Mesenchymal stem cell (in vitro differentiated cells and primary cell): ENCODE results near the gene OR10A5. TPM values are rescaled to one million over a fixed set of nuclear protein-coding genes. Genes with fewer than 3 reads are reported as not detected.
"Not testable (repeated sequence)": the region's sequence is repeated elsewhere in the genome, so short reads cannot be mapped to it uniquely, and the experiment has no call there.

Experiments
- DNase-seq: peaks from one replicate; pipeline ENCODE4 v3.0.0-alpha.2; 2013
- H2AFZ ChIP-seq: one replicate; pipeline ENCODE4 v1.6.1; 2013; ENCODE audit warnings: low read depth, mild to moderate bottlenecking, control low read depth, inconsistent platforms, low read length, moderate library complexity
- H2AK5ac ChIP-seq: 2 replicates; pipeline ENCODE4 v1.6.1; 2013; ENCODE audit warnings: low read length, moderate library complexity, mild to moderate bottlenecking, inconsistent platforms; ENCODE audit not compliant: severe bottlenecking
- H2BK120ac ChIP-seq: one replicate; pipeline ENCODE4 v1.6.1; 2013; ENCODE audit warnings: low read depth, mild to moderate bottlenecking, inconsistent platforms, low read length, moderate library complexity
- H2BK12ac ChIP-seq, 2 experiments: one replicate each; pipeline ENCODE4 v1.6.1; 2013; ENCODE audit warnings: inconsistent platforms in 2 of 2, low read length in 2 of 2, mild to moderate bottlenecking in 2 of 2, moderate library complexity in 2 of 2, control low read depth in 1 of 2
- H2BK15ac ChIP-seq: one replicate; pipeline ENCODE4 v1.6.1; 2013; ENCODE audit warnings: mild to moderate bottlenecking, low read depth, inconsistent platforms; ENCODE audit not compliant: poor library complexity, severe bottlenecking
- H2BK5ac ChIP-seq: 2 replicates; pipeline ENCODE4 v1.6.1; 2013; ENCODE audit warnings: low read depth, mild to moderate bottlenecking, low read length, control low read depth, inconsistent platforms; ENCODE audit not compliant: poor library complexity, severe bottlenecking
- H3K14ac ChIP-seq, 2 experiments: one replicate each; pipeline ENCODE4 v1.6.1; 2013; ENCODE audit warnings: inconsistent platforms in 2 of 2, low read length in 2 of 2, control low read depth in 1 of 2, mild to moderate bottlenecking in 1 of 2, moderate library complexity in 1 of 2
- H3K18ac ChIP-seq, 2 experiments: one replicate each; pipeline ENCODE4 v1.6.1; 2013; ENCODE audit warnings: inconsistent platforms in 2 of 2, low read length in 2 of 2, control low read depth in 1 of 2, low read depth in 1 of 2, mild to moderate bottlenecking in 1 of 2
- H3K23ac ChIP-seq, 2 experiments: one replicate each; pipeline ENCODE4 v1.6.1; 2013; ENCODE audit warnings: inconsistent platforms in 2 of 2, low read length in 2 of 2, mild to moderate bottlenecking in 2 of 2, moderate library complexity in 2 of 2, control low read depth in 1 of 2
- H3K27ac ChIP-seq: 2 replicates; pipeline ENCODE4 v1.5.1; 2013; ENCODE audit warnings: mild to moderate bottlenecking, moderate library complexity, low read length, control low read depth, inconsistent platforms; ENCODE audit not compliant: poor library complexity, severe bottlenecking
- H3K27me3 ChIP-seq, 2 experiments: 2 replicates each; pipeline versions ENCODE4 v1.6.1 to v1.7.0; 2013; ENCODE audit warnings: low read length in 2 of 2, mild to moderate bottlenecking in 2 of 2, moderate library complexity in 2 of 2, control low read depth in 1 of 2, inconsistent platforms in 1 of 2; ENCODE audit not compliant: control insufficient read depth in 1 of 2, insufficient read depth in 1 of 2
- H3K36me3 ChIP-seq, 2 experiments: 2 replicates each; pipeline versions ENCODE4 v1.6.1 to v1.7.0; 2013; ENCODE audit warnings: low read length in 2 of 2, control low read depth in 1 of 2, inconsistent platforms in 1 of 2, low read depth in 1 of 2, mild to moderate bottlenecking in 1 of 2; ENCODE audit not compliant: insufficient read depth in 2 of 2, control insufficient read depth in 1 of 2
- H3K4ac ChIP-seq, 2 experiments: one replicate each; pipeline ENCODE4 v1.6.1; 2013; ENCODE audit warnings: inconsistent platforms in 2 of 2, low read length in 2 of 2, mild to moderate bottlenecking in 2 of 2, moderate library complexity in 2 of 2, control low read depth in 1 of 2, low read depth in 1 of 2
- H3K4me1 ChIP-seq: 2 replicates; pipeline ENCODE4 v1.6.1; 2013; ENCODE audit warnings: low read depth, low read length, control low read depth; ENCODE audit not compliant: control insufficient read depth, insufficient read depth
- H3K4me2 ChIP-seq: 2 replicates; pipeline ENCODE4 v1.6.1; 2013; ENCODE audit warnings: low read length, mild to moderate bottlenecking, inconsistent platforms; ENCODE audit not compliant: poor library complexity, severe bottlenecking
- H3K4me3 ChIP-seq, 2 experiments: 2 replicates each; pipeline versions ENCODE4 v1.5.1 to v1.7.0; 2013; ENCODE audit warnings: low read length in 2 of 2, mild to moderate bottlenecking in 2 of 2, control low read depth in 1 of 2, low read depth in 1 of 2; ENCODE audit not compliant: insufficient read depth in 1 of 2
- H3K79me1 ChIP-seq: replicated peaks from 2 replicates; pipeline ENCODE4 v1.6.1; 2013; ENCODE audit warnings: mild to moderate bottlenecking, control low read depth, low read length, inconsistent platforms; ENCODE audit not compliant: poor library complexity, severe bottlenecking
- H3K9ac ChIP-seq: 2 replicates; pipeline ENCODE4 v1.7.0; 2013; ENCODE audit warnings: mild to moderate bottlenecking, low read length, moderate library complexity
- H3K9me3 ChIP-seq: 2 replicates; pipeline ENCODE4 v1.7.0; 2013; ENCODE audit warnings: mild to moderate bottlenecking, low read length; ENCODE audit not compliant: control insufficient read depth
- H4K8ac ChIP-seq: one replicate; pipeline ENCODE4 v1.6.1; 2013; ENCODE audit warnings: inconsistent platforms, mild to moderate bottlenecking, low read length, moderate library complexity
- H4K91ac ChIP-seq: one replicate; pipeline ENCODE4 v1.6.1; 2013; ENCODE audit warnings: mild to moderate bottlenecking, low read length, inconsistent platforms
- WGBS: methylation state at CpG from one replicate; pipeline ENCODE4 v1.1.7; 2013; ENCODE audit warnings: mixed read lengths; 5-methylcytosine and 5-hydroxymethylcytosine counted together
- polyA plus RNA-seq, 2 experiments: library from polyadenylated mRNA; stranded (reverse); fragments of 200-250 nt; gene quantifications; one replicate each; pipeline ENCODE4 v1.2.3, GENCODE V29; 2013

Gene OR10A5
- polyA plus RNA-seq (2013, experiment 1 of 2) = not detected
- polyA plus RNA-seq (2013, experiment 2 of 2) = not detected

- no peak within 1 kb of the TSS for H4K8ac ChIP-seq
- no peaks in the 10 kb centered on the region for H3K27me3 ChIP-seq
- no peak within 1 kb of the TSS for H4K91ac ChIP-seq
- no peaks in the 10 kb centered on the region for H3K4me1 ChIP-seq
- no peak within 1 kb of the TSS for H3K4me2 ChIP-seq
- no peak within 1 kb of the TSS for H2BK12ac ChIP-seq
- no peak within 1 kb of the TSS for H3K9ac ChIP-seq
- no peak within 1 kb of the TSS for H2BK15ac ChIP-seq
- no peaks in the 10 kb centered on the region for H3K79me1 ChIP-seq
- no peak within 1 kb of the TSS for H2BK120ac ChIP-seq
- H3K9me3 ChIP-seq = peaks cover 15% of the 10 kb centered on the region
- WGBS = 73% methylated on average over 2 of the region's 3 CpGs
- H3K27ac ChIP-seq = no peak within 1 kb of the TSS
- H3K4ac ChIP-seq = no peak within 1 kb of the TSS
- no peak within 1 kb of the TSS for H3K23ac ChIP-seq
- H3K4me3 ChIP-seq = no peak within 1 kb of the TSS
- H2AK5ac ChIP-seq = no peak within 1 kb of the TSS
- no peak within 1 kb of the TSS for H2BK5ac ChIP-seq
- DNase-seq = no peak
- H3K18ac ChIP-seq = no peak within 1 kb of the TSS
- H2AFZ ChIP-seq = no peak within 1 kb of the TSS
- H3K14ac ChIP-seq = no peak within 1 kb of the TSS
- no peaks in the 10 kb centered on the region for H3K36me3 ChIP-seq
Observed at GRCh38 chr11:6845383-6845782, at the start of gene OR10A5. Gene OR10A5, plus strand, starts transcription at chr11:6845683. Its CDS starts 0 bp downstream, at chr11:6845683.

DNA sequence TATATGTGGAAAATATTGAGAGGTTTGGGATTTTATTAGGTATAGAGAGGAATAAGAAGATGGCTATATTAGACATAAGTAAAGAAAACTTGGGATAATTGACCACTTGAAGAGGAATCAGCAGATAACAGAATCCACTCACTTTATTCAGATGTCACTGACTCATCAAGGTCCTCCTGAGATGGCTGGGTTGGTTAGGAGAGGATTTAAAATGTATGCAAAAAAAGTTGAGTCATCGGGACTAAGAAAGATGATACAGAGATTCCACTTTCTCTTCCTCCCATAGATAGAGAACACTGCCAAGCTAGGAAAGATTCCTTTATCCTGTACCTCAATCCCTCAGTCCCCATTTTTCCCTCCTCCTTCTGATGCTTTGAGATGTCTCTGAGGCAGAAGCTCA, 46.1 kb upstream of the OR10A5 start, which contains the start of gene OR6A2:
Gene OR6A2 (minus strand): TSS at position 288 of the 400 bp plus-strand sequence. CDS start 3,981 bp downstream, outside the sequence.
- H3K18ac ChIP-seq = no peak within 1 kb of the TSS
- H3K4me3 ChIP-seq = no peak within 1 kb of the TSS

GRCh38 chr11:6801075-6801474, 44.4 kb upstream of the OR10A5 start:
- H3K79me1 ChIP-seq, H3K4me1 ChIP-seq, H2AFZ ChIP-seq, H2AK5ac ChIP-seq, H3K4me2 ChIP-seq, DNase-seq, H3K27me3 ChIP-seq, H3K4me3 ChIP-seq, H2BK5ac ChIP-seq, H2BK120ac ChIP-seq, H3K9me3 ChIP-seq, H3K36me3 ChIP-seq, H2BK12ac ChIP-seq, H4K91ac ChIP-seq, H3K14ac ChIP-seq, H3K23ac ChIP-seq, H3K9ac ChIP-seq, H4K8ac ChIP-seq, H3K4ac ChIP-seq, H3K18ac ChIP-seq, H2BK15ac ChIP-seq, H3K27ac ChIP-seq: not testable (repeated sequence)

More for the DNA sequence above, 46.1 kb upstream of the OR10A5 start, which contains the start of gene OR6A2:
- Histone ChIP-seq H3K9me3 (no peaks in the 10 kb centered on the region), H3K4me2 (no peak within 1 kb of the TSS), H3K4me1 (no peaks in the 10 kb centered on the region), H2BK5ac (no peak within 1 kb of the TSS), H3K23ac (no peak within 1 kb of the TSS), H2AK5ac (no peak within 1 kb of the TSS), H3K79me1 (no peaks in the 10 kb centered on the region), H3K4ac (no peak within 1 kb of the TSS), H2BK120ac (no peak within 1 kb of the TSS), H2BK15ac (no peak within 1 kb of the TSS), H3K14ac (no peak within 1 kb of the TSS), H3K27ac (no peak within 1 kb of the TSS), H3K36me3 (no peaks in the 10 kb centered on the region), H3K9ac (no peak within 1 kb of the TSS), H4K91ac (no peak within 1 kb of the TSS), H2BK12ac (no peak within 1 kb of the TSS), H3K27me3 (peaks cover 0 to 3% of the 10 kb centered on the region in 2 experiments), H2AFZ (no peak within 1 kb of the TSS), H4K8ac (no peak within 1 kb of the TSS)
- DNase-seq = peak; percentile 7
- no CpG with 5 or more reads among the region's 1 CpG for WGBS

DNA sequence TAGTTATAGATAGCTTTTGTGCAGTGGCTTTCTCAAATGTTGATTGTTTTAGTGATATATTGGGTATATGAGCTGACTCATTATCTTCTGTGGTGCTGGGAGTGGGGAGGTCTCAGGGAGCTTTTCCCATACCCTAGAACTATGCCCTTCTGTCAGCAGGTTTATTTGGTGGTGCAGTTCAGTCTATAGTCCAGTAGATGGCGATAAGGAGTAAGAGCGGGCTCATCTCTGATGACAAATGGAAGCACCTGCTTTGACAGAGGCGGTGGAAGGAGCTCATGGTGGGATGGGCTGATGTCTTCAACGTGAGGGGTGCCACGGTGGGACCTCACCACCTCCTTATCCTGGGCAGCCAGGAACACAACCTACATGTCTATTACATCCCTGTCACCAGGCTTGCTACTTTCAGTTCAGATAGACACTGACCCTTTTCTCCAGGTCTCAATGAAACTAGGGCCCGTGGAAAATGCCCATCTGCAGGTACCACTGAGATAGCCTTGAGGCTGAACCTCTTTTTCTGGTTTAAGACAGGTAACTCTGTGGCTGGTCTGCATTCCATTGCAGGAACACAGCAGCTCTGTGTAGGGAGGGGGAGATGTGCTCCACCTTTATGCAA, 33.0 kb upstream of the OR10A5 start:
- H2BK120ac ChIP-seq = no peak overlapping the region
- H3K4me2 ChIP-seq = no peak overlapping the region
- H3K27me3 ChIP-seq = peaks cover 0 to 10% of the 10 kb centered on the region in 2 experiments
- H4K91ac ChIP-seq = no peak overlapping the region
- no peaks in the 10 kb centered on the region for H3K36me3 ChIP-seq
- no peak overlapping the region for H3K18ac ChIP-seq
- H2BK5ac ChIP-seq = no peak overlapping the region
- no peak overlapping the region for H2AFZ ChIP-seq
- no peak overlapping the region for H3K4ac ChIP-seq
- H4K8ac ChIP-seq = no peak overlapping the region
- no peaks in the 10 kb centered on the region for H3K9me3 ChIP-seq
- H3K79me1 ChIP-seq = no peaks in the 10 kb centered on the region
- H3K4me3 ChIP-seq = no peak overlapping the region
- peaks cover 5% of the 10 kb centered on the region for H3K4me1 ChIP-seq
- H2BK15ac ChIP-seq = no peak overlapping the region
- peak; percentile 51 for DNase-seq
- H2BK12ac ChIP-seq = no peak overlapping the region
- H2AK5ac ChIP-seq = no peak overlapping the region
- H3K14ac ChIP-seq = no peak overlapping the region
- H3K27ac ChIP-seq = no peak overlapping the region
- 20% methylated on average over 6 of the region's 6 CpGs for WGBS
- H3K9ac ChIP-seq = no peak overlapping the region
- H3K23ac ChIP-seq = no peak overlapping the region
